MV-4-11 (cell line): Measurements from ENCODE around the gene SRSF9.
A peak's percentile ranks its signal among the peaks of the same experiment; 100 is the strongest.

ENCODE experiments used
- DNase-seq: peaks from one replicate; lab custom pipeline; 2025; lab: John Stamatoyannopoulos, UW

SRSF9 gene

GRCh38 chr12:120481022-120481767 lies 11.6 kb upstream of the SRSF9 start:
- no peak for DNase-seq

- no peak for DNase-seq
Measured at GRCh38 chr12:120480211-120480610, 10.7 kb upstream of the SRSF9 start.

GRCh38 chr12:120479458-120479857 lies 9.9 kb upstream of the SRSF9 start:
- no peak for DNase-seq

GRCh38 chr12:120475643-120476042 lies 6.1 kb upstream of the SRSF9 start:
- DNase-seq = no peak

GRCh38 chr12:120474616-120474960 lies 5.0 kb upstream of the SRSF9 start:
- DNase-seq = peak; percentile 87

- DNase-seq = no peak
Measured at GRCh38 chr12:120473807-120474615, 4.5 kb upstream of the SRSF9 start.

- DNase-seq = no peak
Measured at GRCh38 chr12:120472521-120472920, 3.0 kb upstream of the SRSF9 start.

GRCh38 chr12:120470150-120470784 lies 719 bp upstream of the SRSF9 start:
- DNase-seq = no peak

- DNase-seq = no peak
Measured at GRCh38 chr12:120468821-120469449, 613 bp downstream of the SRSF9 start.

GRCh38 chr12:120468325-120468820 lies 1.2 kb downstream of the SRSF9 start:
- peak; percentile 91 for DNase-seq

- no peak for DNase-seq
Measured at GRCh38 chr12:120467439-120467838, 2.1 kb downstream of the SRSF9 start.

GRCh38 chr12:120466560-120467315 lies 2.8 kb downstream of the SRSF9 start:
- DNase-seq = peak; percentile 54

- no peak for DNase-seq
Measured at GRCh38 chr12:120465756-120466155, 3.8 kb downstream of the SRSF9 start.

GRCh38 chr12:120463712-120464111 lies 5.8 kb downstream of the SRSF9 start:
- DNase-seq = no peak

GRCh38 chr12:120462099-120462640 lies 7.4 kb downstream of the SRSF9 start:
- no peak for DNase-seq

GRCh38 chr12:120460157-120460556 lies 9.4 kb downstream of the SRSF9 start:
- no peak for DNase-seq

- DNase-seq = no peak
Measured at GRCh38 chr12:120457133-120457532, 12.4 kb downstream of the SRSF9 start.

GRCh38 chr12:120455302-120455701 lies 14.2 kb downstream of the SRSF9 start:
- DNase-seq = peak; percentile 29

- peak; percentile 42 for DNase-seq
Measured at GRCh38 chr12:120453977-120454376, 15.6 kb downstream of the SRSF9 start.

GRCh38 chr12:120453060-120453750 lies 16.3 kb downstream of the SRSF9 start:
- no peak for DNase-seq

GRCh38 chr12:120452524-120452923 lies 17.0 kb downstream of the SRSF9 start:
- DNase-seq = peak; percentile 41
